Mesenchymal stem cell (in vitro differentiated cells and primary cell): Measurements from ENCODE around the gene GATA1.

ENCODE experiments used
- DNase-seq: peaks from one replicate; pipeline ENCODE4 v3.0.0-alpha.2; 2013
- H2AFZ ChIP-seq: one replicate; pipeline ENCODE4 v1.6.1; 2013; ENCODE audit warnings: low read depth, mild to moderate bottlenecking, control low read depth, inconsistent platforms, low read length, moderate library complexity
- H2AK5ac ChIP-seq: 2 replicates; pipeline ENCODE4 v1.6.1; 2013; ENCODE audit warnings: low read length, moderate library complexity, mild to moderate bottlenecking, inconsistent platforms; ENCODE audit not compliant: severe bottlenecking
- H2BK120ac ChIP-seq: one replicate; pipeline ENCODE4 v1.6.1; 2013; ENCODE audit warnings: low read depth, mild to moderate bottlenecking, inconsistent platforms, low read length, moderate library complexity
- H2BK12ac ChIP-seq, 2 experiments: one replicate each; pipeline ENCODE4 v1.6.1; 2013; ENCODE audit warnings: inconsistent platforms in 2 of 2, low read length in 2 of 2, mild to moderate bottlenecking in 2 of 2, moderate library complexity in 2 of 2, control low read depth in 1 of 2
- H2BK15ac ChIP-seq: one replicate; pipeline ENCODE4 v1.6.1; 2013; ENCODE audit warnings: mild to moderate bottlenecking, low read depth, inconsistent platforms; ENCODE audit not compliant: poor library complexity, severe bottlenecking
- H2BK5ac ChIP-seq: 2 replicates; pipeline ENCODE4 v1.6.1; 2013; ENCODE audit warnings: low read depth, mild to moderate bottlenecking, low read length, control low read depth, inconsistent platforms; ENCODE audit not compliant: poor library complexity, severe bottlenecking
- H3K14ac ChIP-seq, 2 experiments: one replicate each; pipeline ENCODE4 v1.6.1; 2013; ENCODE audit warnings: inconsistent platforms in 2 of 2, low read length in 2 of 2, control low read depth in 1 of 2, mild to moderate bottlenecking in 1 of 2, moderate library complexity in 1 of 2
- H3K18ac ChIP-seq, 2 experiments: one replicate each; pipeline ENCODE4 v1.6.1; 2013; ENCODE audit warnings: inconsistent platforms in 2 of 2, low read length in 2 of 2, control low read depth in 1 of 2, low read depth in 1 of 2, mild to moderate bottlenecking in 1 of 2
- H3K23ac ChIP-seq, 2 experiments: one replicate each; pipeline ENCODE4 v1.6.1; 2013; ENCODE audit warnings: inconsistent platforms in 2 of 2, low read length in 2 of 2, mild to moderate bottlenecking in 2 of 2, moderate library complexity in 2 of 2, control low read depth in 1 of 2
- H3K27ac ChIP-seq: 2 replicates; pipeline ENCODE4 v1.5.1; 2013; ENCODE audit warnings: mild to moderate bottlenecking, moderate library complexity, low read length, control low read depth, inconsistent platforms; ENCODE audit not compliant: poor library complexity, severe bottlenecking
- H3K27me3 ChIP-seq, 2 experiments: 2 replicates each; pipeline versions ENCODE4 v1.6.1 to v1.7.0; 2013; ENCODE audit warnings: low read length in 2 of 2, mild to moderate bottlenecking in 2 of 2, moderate library complexity in 2 of 2, control low read depth in 1 of 2, inconsistent platforms in 1 of 2; ENCODE audit not compliant: control insufficient read depth in 1 of 2, insufficient read depth in 1 of 2
- H3K36me3 ChIP-seq, 2 experiments: 2 replicates each; pipeline versions ENCODE4 v1.6.1 to v1.7.0; 2013; ENCODE audit warnings: low read length in 2 of 2, control low read depth in 1 of 2, inconsistent platforms in 1 of 2, low read depth in 1 of 2, mild to moderate bottlenecking in 1 of 2; ENCODE audit not compliant: insufficient read depth in 2 of 2, control insufficient read depth in 1 of 2
- H3K4ac ChIP-seq, 2 experiments: one replicate each; pipeline ENCODE4 v1.6.1; 2013; ENCODE audit warnings: inconsistent platforms in 2 of 2, low read length in 2 of 2, mild to moderate bottlenecking in 2 of 2, moderate library complexity in 2 of 2, control low read depth in 1 of 2, low read depth in 1 of 2
- H3K4me1 ChIP-seq: 2 replicates; pipeline ENCODE4 v1.6.1; 2013; ENCODE audit warnings: low read depth, low read length, control low read depth; ENCODE audit not compliant: control insufficient read depth, insufficient read depth
- H3K4me2 ChIP-seq: 2 replicates; pipeline ENCODE4 v1.6.1; 2013; ENCODE audit warnings: low read length, mild to moderate bottlenecking, inconsistent platforms; ENCODE audit not compliant: poor library complexity, severe bottlenecking
- H3K4me3 ChIP-seq, 2 experiments: 2 replicates each; pipeline versions ENCODE4 v1.5.1 to v1.7.0; 2013; ENCODE audit warnings: low read length in 2 of 2, mild to moderate bottlenecking in 2 of 2, control low read depth in 1 of 2, low read depth in 1 of 2; ENCODE audit not compliant: insufficient read depth in 1 of 2
- H3K79me1 ChIP-seq: replicated peaks from 2 replicates; pipeline ENCODE4 v1.6.1; 2013; ENCODE audit warnings: mild to moderate bottlenecking, control low read depth, low read length, inconsistent platforms; ENCODE audit not compliant: poor library complexity, severe bottlenecking
- H3K9ac ChIP-seq: 2 replicates; pipeline ENCODE4 v1.7.0; 2013; ENCODE audit warnings: mild to moderate bottlenecking, low read length, moderate library complexity
- H3K9me3 ChIP-seq: 2 replicates; pipeline ENCODE4 v1.7.0; 2013; ENCODE audit warnings: mild to moderate bottlenecking, low read length; ENCODE audit not compliant: control insufficient read depth
- H4K8ac ChIP-seq: one replicate; pipeline ENCODE4 v1.6.1; 2013; ENCODE audit warnings: inconsistent platforms, mild to moderate bottlenecking, low read length, moderate library complexity
- H4K91ac ChIP-seq: one replicate; pipeline ENCODE4 v1.6.1; 2013; ENCODE audit warnings: mild to moderate bottlenecking, low read length, inconsistent platforms
- WGBS: methylation state at CpG from one replicate; pipeline ENCODE4 v1.1.7; 2013; ENCODE audit warnings: mixed read lengths; 5-methylcytosine and 5-hydroxymethylcytosine counted together

The GATA1 gene

GRCh38 chrX:48782795-48783194 is 3.6 kb upstream of the GATA1 start:
- H3K14ac ChIP-seq: no peak overlapping the region
- no peak for DNase-seq
- WGBS: 85% methylated on average over 7 of the region's 13 CpGs
- no peak overlapping the region for H2BK12ac ChIP-seq
- H4K91ac ChIP-seq: no peak overlapping the region
- H2BK15ac ChIP-seq: no peak overlapping the region
- no peaks in the 10 kb centered on the region for H3K36me3 ChIP-seq
- no peak overlapping the region for H2AFZ ChIP-seq
- H3K4me3 ChIP-seq: no peak overlapping the region
- H3K79me1 ChIP-seq: no peaks in the 10 kb centered on the region
- no peak overlapping the region for H3K9ac ChIP-seq
- H2BK120ac ChIP-seq: no peak overlapping the region
- H3K23ac ChIP-seq: no peak overlapping the region
- no peak overlapping the region for H3K4me2 ChIP-seq
- no peak overlapping the region for H3K27ac ChIP-seq
- H3K4me1 ChIP-seq: no peaks in the 10 kb centered on the region
- peaks cover 3% of the 10 kb centered on the region for H3K9me3 ChIP-seq
- no peak overlapping the region for H2BK5ac ChIP-seq
- H3K4ac ChIP-seq: no peak overlapping the region
- H4K8ac ChIP-seq: no peak overlapping the region
- H2AK5ac ChIP-seq: no peak overlapping the region
- H3K18ac ChIP-seq: no peak overlapping the region
- H3K27me3 ChIP-seq: peaks cover 6 to 58% of the 10 kb centered on the region in 2 experiments

GRCh38 chrX:48784726-48785125 is 1.7 kb upstream of the GATA1 start:
- H4K91ac ChIP-seq: no peak overlapping the region
- no peak overlapping the region for H3K9ac ChIP-seq
- H3K14ac ChIP-seq: no peak overlapping the region
- H3K4me1 ChIP-seq: no peaks in the 10 kb centered on the region
- peaks cover 8 to 56% of the 10 kb centered on the region in 2 experiments for H3K27me3 ChIP-seq
- H2BK120ac ChIP-seq: no peak overlapping the region
- H2BK15ac ChIP-seq: no peak overlapping the region
- no peak overlapping the region for H3K27ac ChIP-seq
- WGBS: 54% methylated on average over 2 of the region's 3 CpGs
- H3K4ac ChIP-seq: no peak overlapping the region
- no peak overlapping the region for H2AFZ ChIP-seq
- H2AK5ac ChIP-seq: no peak overlapping the region
- H4K8ac ChIP-seq: no peak overlapping the region
- H2BK12ac ChIP-seq: no peak overlapping the region
- H3K4me3 ChIP-seq: no peak overlapping the region
- no peak for DNase-seq
- no peak overlapping the region for H3K4me2 ChIP-seq
- no peaks in the 10 kb centered on the region for H3K9me3 ChIP-seq
- H3K36me3 ChIP-seq: no peaks in the 10 kb centered on the region
- no peaks in the 10 kb centered on the region for H3K79me1 ChIP-seq
- H3K23ac ChIP-seq: no peak overlapping the region
- no peak overlapping the region for H3K18ac ChIP-seq
- no peak overlapping the region for H2BK5ac ChIP-seq

- Histone ChIP-seq H3K27me3 (peaks cover 8 to 56% of the 10 kb centered on the region in 2 experiments), H4K8ac (no peak overlapping the region), H3K79me1 (no peaks in the 10 kb centered on the region), H3K18ac (no peak overlapping the region), H3K4ac (no peak overlapping the region), H2BK15ac (no peak overlapping the region), H2BK120ac (no peak overlapping the region), H2AK5ac (no peak overlapping the region), H3K36me3 (no peaks in the 10 kb centered on the region), H3K27ac (no peak overlapping the region), H3K14ac (no peak overlapping the region), H4K91ac (no peak overlapping the region), H3K4me2 (no peak overlapping the region), H3K9me3 (no peaks in the 10 kb centered on the region), H3K23ac (no peak overlapping the region), H3K4me1 (no peaks in the 10 kb centered on the region), H2AFZ (no peak overlapping the region), H3K4me3 (no peak overlapping the region), H3K9ac (no peak overlapping the region), H2BK5ac (no peak overlapping the region), H2BK12ac (no peak overlapping the region)
- DNase-seq: no peak
- WGBS: no CpG with 5 or more reads among the region's 1 CpG
These were observed 1.2 kb upstream of the GATA1 start for GRCh38 chrX:48785186-48785539.

- H2AK5ac ChIP-seq: no peak overlapping the region
- no peak overlapping the region for H3K18ac ChIP-seq
- DNase-seq: no peak
- no peaks in the 10 kb centered on the region for H3K36me3 ChIP-seq
- no peaks in the 10 kb centered on the region for H3K79me1 ChIP-seq
- no peak overlapping the region for H2BK120ac ChIP-seq
- H3K9ac ChIP-seq: no peak overlapping the region
- no peak overlapping the region for H4K8ac ChIP-seq
- no peak overlapping the region for H4K91ac ChIP-seq
- H3K23ac ChIP-seq: no peak overlapping the region
- no peaks in the 10 kb centered on the region for H3K9me3 ChIP-seq
- H3K27me3 ChIP-seq: peaks cover 8 to 58% of the 10 kb centered on the region in 2 experiments
- no peak overlapping the region for H3K14ac ChIP-seq
- WGBS: 95% methylated on average over 16 of the region's 16 CpGs
- no peak overlapping the region for H3K4me2 ChIP-seq
- no peak overlapping the region for H2BK5ac ChIP-seq
- no peak overlapping the region for H2BK15ac ChIP-seq
- no peak overlapping the region for H3K4ac ChIP-seq
- H3K27ac ChIP-seq: no peak overlapping the region
- no peak overlapping the region for H3K4me3 ChIP-seq
- no peaks in the 10 kb centered on the region for H3K4me1 ChIP-seq
- H2BK12ac ChIP-seq: no peak overlapping the region
- no peak overlapping the region for H2AFZ ChIP-seq
These were observed 713 bp upstream of the GATA1 start for GRCh38 chrX:48785540-48786214.
